DMS153 treated with DMSO at 0.1 percent for 48 hours (cell line): ENCODE results near the gene TMEM245.
"Not testable (repeated sequence)": the region's sequence is repeated elsewhere in the genome, so short reads cannot be mapped to it uniquely, and the experiment has no call there.

ENCODE experiments used
- DNase-seq: peaks from one replicate; lab custom pipeline; 2025; ENCODE audit not compliant: unreplicated experiment; lab: John Stamatoyannopoulos, UW

The TMEM245 gene

GRCh38 chr9:109133533-109133932 is 13.8 kb upstream of the TMEM245 start:
- no peak for DNase-seq

GRCh38 chr9:109132567-109133021 is 12.8 kb upstream of the TMEM245 start:
- no peak for DNase-seq

DNA sequence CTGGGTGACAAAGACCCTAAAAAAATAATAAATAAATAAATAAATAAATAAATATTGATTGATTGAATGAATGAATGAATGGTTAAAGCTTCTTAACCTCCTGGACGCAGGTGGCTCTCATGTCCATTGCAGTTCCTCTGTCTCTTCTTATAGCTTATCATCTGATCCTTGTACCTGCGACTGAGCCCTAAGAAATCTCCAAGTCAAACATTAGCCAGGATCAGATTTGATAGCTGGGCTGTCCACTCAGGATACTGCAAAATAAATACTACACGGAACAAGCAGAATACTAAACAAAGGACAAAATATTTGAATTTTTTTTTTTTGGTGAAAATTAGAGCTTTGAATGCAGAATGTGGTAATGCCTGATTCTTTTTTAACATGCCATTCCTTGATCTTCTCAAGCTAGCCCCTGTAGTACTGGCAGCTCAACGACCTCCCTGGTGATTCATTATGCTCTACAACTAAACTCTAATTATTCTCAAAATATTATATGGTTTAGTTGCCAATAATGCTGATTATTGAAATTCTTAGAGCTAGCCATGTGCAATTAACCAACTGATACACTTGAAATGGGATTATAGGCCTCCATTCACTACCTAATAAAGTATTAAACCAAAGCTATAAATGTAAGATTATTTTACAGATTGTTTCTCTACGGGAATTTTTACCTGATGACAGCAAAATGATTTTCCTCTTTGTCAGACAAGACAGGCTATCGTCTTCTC is 9.9 kb upstream of the TMEM245 start:
- no peak for DNase-seq

DNA sequence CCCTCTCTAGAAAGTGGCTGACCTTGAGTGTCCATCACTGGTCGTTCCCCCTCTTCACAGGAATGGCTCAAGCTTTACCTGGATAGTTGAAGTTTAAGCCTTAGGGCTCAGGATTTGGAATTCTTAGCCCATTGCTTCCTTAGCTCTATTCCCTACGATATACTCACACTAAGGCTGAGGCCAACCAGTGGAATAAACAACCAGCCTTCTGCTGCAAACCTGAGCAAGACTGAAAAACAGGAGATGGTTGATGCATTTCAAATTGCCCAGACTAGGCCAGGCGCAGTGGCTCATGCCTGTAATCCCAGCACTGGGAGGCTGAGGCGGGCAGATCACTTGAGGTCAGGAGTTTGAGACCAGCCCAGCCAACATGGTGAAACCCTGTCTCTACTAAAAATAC is 6.9 kb upstream of the TMEM245 start:
- DNase-seq = not testable (repeated sequence)

GRCh38 chr9:109124121-109124520 is 4.4 kb upstream of the TMEM245 start:
- DNase-seq = no peak

- DNase-seq = no peak
These were observed 3.2 kb upstream of the TMEM245 start for GRCh38 chr9:109122726-109123621.

- DNase-seq = no peak
These were observed 1.6 kb upstream of the TMEM245 start for GRCh38 chr9:109121232-109121796.

- no peak for DNase-seq
These were observed 550 bp upstream of the TMEM245 start for GRCh38 chr9:109120204-109120789.

DNA sequence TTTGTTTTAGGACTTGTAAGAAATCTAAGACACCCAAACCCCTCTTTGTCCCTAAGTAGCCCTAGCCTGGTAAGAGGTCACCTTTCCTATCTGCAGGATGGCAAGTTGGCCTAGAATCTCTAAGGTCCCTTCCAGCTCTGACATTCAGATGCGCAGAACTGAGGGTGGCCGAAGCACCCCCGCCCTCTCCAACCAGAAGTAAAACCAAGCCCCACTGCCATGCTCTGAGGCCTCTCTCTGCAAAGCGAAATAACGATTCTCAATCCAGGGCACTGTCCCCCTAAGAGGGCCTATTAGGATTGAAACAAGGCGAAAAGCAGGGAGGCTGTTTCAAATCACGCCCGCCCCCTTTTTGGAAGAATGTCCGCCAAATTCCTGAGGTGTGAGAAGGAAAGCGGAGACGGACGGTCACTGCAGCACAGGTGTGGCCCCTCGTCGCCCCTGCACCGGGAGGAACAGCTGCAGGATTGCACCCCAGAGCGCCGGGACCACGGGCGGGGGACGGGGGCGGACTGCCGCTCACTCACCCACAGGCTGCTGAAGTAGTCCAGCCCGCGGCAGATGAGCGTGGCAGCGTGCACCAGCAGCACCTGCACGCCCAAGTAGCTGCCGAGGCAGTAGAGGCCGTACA is 824 bp downstream of the TMEM245 start:
- DNase-seq = no peak

GRCh38 chr9:109117856-109118807 is 1.6 kb downstream of the TMEM245 start:
- DNase-seq = no peak

- no peak for DNase-seq
These were observed 3.7 kb downstream of the TMEM245 start for GRCh38 chr9:109115931-109116526.

DNA sequence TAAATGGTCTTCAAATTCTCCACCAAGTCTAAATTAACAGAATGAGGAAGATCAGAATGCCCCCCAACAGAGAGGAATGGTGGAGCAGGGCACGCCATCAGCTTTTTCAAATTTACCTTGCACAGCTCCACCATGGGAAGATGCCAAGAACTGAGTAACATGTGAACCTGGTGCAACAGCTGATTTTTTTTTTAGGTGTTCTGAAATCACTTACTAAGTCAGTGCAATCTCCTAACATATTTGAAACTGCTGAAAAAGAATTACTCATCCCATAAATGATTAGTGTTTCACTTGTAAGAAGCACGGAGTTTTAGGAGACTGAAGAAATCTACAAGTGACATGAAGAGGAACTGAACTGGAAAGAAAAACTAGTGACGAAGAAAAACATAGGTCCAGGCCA is 5.1 kb downstream of the TMEM245 start:
- DNase-seq = no peak

GRCh38 chr9:109113892-109114609 is 5.7 kb downstream of the TMEM245 start:
- DNase-seq = no peak

DNA sequence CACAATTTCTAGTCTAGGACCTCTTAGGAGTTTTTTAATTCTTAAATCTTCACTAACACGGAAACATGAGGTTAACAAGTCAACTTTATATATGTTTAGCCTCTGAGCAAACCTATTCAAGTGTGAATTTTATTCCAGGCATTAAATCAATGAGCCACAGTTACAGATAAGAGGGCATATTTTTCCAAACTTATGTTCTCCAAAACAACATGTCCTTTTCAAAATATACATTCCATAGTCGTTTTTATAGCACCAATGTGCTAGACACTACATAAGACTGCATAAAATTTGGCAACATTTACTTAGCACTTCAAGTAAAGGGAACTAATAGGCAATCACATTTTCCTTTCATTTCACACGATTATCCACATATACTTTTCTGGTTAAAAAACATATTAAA is 6.5 kb downstream of the TMEM245 start:
- DNase-seq = no peak

DNA sequence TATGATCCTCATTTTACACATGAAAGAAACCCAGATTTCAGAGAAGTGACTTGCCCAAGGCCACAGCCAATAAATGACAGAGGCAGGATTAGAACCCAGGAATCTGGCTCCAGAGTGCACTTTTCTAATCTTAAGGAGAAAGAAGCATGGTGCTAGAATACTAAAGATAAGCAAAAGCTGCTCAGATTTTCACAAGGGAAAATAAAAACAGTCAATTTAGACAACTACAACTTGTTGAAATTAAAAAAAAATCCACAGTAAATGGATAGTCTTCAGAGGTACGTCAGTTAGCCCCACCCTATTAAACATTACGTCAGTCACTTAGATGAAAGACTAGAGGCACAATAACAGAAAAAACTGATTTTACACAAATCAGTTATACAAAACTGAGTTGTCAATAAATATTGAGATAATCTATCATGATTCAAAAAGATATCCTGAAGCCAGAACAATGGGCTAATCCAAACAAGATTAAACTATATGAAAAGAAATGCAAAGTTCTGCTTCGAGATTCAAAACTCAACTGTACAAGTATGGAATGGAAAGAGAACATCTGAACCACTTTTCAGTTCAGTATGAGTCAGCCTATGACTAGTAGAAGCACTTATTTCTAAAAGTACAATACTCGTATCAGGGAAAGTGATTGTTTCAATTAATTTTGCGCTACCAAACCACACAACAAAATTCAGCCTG is 9.3 kb downstream of the TMEM245 start:
- DNase-seq = no peak

GRCh38 chr9:109109967-109110328 is 9.8 kb downstream of the TMEM245 start:
- no peak for DNase-seq

DNA sequence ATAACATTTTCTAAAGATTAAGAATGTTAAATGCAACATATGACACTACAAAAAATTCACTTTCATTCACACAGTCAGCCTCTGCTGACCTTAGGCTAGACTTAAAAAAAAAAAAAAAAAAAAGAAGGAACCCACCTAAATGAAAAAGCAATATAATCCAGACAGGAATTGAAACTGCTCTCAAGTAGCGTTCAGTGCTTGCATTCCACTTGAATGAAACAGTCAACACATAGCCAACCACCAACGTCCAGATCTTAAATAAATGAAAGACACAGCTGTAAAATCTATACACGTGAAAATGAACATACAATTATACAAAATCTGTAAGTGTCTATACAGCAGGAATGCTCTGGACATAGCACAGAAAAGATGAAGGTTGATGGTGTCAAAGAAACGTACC is 11.4 kb downstream of the TMEM245 start:
- no peak for DNase-seq
